A673 (cell line): ENCODE measurements around the gene GTF3C5.

ENCODE experiments used
- CTCF ChIP-seq: fragments of 300-800, 200-600 bp; sonication (generic); conservative IDR thresholded peaks from 2 replicates; pipeline ENCODE4 v1.5.1; 2017; ENCODE audit warnings: low read depth, mild to moderate bottlenecking, antibody characterized with exemption, low read length, moderate library complexity, mixed read lengths
- EZH2 ChIP-seq: fragments of 200-600 bp; sonication (generic); IDR thresholded peaks from 2 replicates; pipeline ENCODE4 v1.6.1; 2017; ENCODE audit warnings: borderline replicate concordance, low read depth, mild to moderate bottlenecking, mixed read lengths, antibody characterized with exemption, low read length; ENCODE audit not compliant: poor library complexity, severe bottlenecking

DNA sequence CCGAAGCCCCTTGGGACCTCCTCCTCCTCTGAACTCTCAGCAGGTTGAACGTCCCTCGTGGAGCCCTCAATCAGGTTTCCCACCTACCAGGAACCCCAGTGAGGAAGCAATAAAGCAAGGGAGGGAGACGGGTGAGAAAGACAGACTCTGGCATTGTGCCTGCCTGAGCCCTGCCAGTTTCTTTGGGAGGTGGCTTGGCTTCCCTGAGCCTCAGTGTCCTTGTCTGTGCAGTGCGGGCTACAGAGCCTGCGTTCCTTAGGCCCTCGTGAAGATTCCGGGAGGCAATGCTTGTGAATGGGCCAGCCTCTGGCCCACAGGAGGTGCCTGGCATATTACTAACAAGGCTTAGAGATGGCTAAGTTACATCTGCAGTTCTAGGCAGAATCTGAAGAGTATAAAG is 11.9 kb downstream of the GTF3C5 start:
- TF ChIP-seq CTCF (no peak), EZH2 (no peak)
